Measurements from ENCODE around the gene TMEM30A. TPM values are rescaled to one million over a fixed set of nuclear protein-coding genes. Genes with fewer than 3 reads are reported as not detected.

Gene TMEM30A
- total and polyA plus RNA-seq, 2 of the 13 experiments (the other 11 are each of a cell fraction or from before 2014, with no cell fraction given) = 17.6 to 54.4 TPM

GRCh38 chr6:75244063-75244584 lies 40.5 kb downstream of the TMEM30A start (continued):
- no peak for TF ChIP-seq ZNF710 (CRISPR knock-in tag; IDR thresholded peaks at IDR 0.05; ENCODE audit: borderline replicate concordance)
- TF ChIP-seq TERF1 (CRISPR knock-in tag; IDR thresholded peaks at IDR 0.05) = no peak
- TF ChIP-seq ZMYM4 (CRISPR knock-in tag; IDR thresholded peaks at IDR 0.05) = 0 out of 2 replicates have a peak, but pooled peaks have one; percentile 1
- TF ChIP-seq GPBP1L1 (CRISPR knock-in tag; IDR thresholded peaks at IDR 0.05) = no peak
- no peak for TF ChIP-seq ZNF101 (CRISPR knock-in tag; IDR thresholded peaks at IDR 0.05; ENCODE audit: borderline replicate concordance, low read depth)
- TF ChIP-seq SP2 (CRISPR knock-in tag; IDR thresholded peaks at IDR 0.05) = no peak; the same call in 1 of the 2 replicates
- 0 out of 2 replicates have a peak, but pooled peaks have one; percentile 11 for TF ChIP-seq ZSCAN31 (CRISPR knock-in tag; IDR thresholded peaks at IDR 0.05; ENCODE audit: low read depth)
- TF ChIP-seq HOXA5 (CRISPR knock-in tag; IDR thresholded peaks at IDR 0.05) = peak; percentile 15; the same call in 1 of the 2 replicates
- no peak for TF ChIP-seq ZBTB4 (CRISPR knock-in tag; IDR thresholded peaks at IDR 0.05; ENCODE audit: borderline replicate concordance)
- TF ChIP-seq KAT2B (IDR thresholded peaks at IDR 0.05; ENCODE audit: borderline replicate concordance, low read depth, low read length) = no peak
- no peak for TF ChIP-seq HOXD1 (CRISPR knock-in tag; IDR thresholded peaks at IDR 0.05)
- TF ChIP-seq FOXC1 (CRISPR knock-in tag; IDR thresholded peaks at IDR 0.05; ENCODE audit: borderline replicate concordance) = 0 out of 2 replicates have a peak, but pooled peaks have one; percentile 1
- no peak for TF ChIP-seq TCF12 (IDR thresholded peaks at IDR 0.05)
- no peak for TF ChIP-seq TCF12 (CRISPR knock-in tag; IDR thresholded peaks at IDR 0.05)
- peak; percentile 8; the same call in 1 of the 2 replicates for TF ChIP-seq HBP1 (CRISPR knock-in tag; IDR thresholded peaks at IDR 0.05; ENCODE audit: low read depth)
- 0 out of 2 replicates have a peak, but pooled peaks have one; percentile 44 for TF ChIP-seq ZSCAN30 (CRISPR knock-in tag; IDR thresholded peaks at IDR 0.05)
- 0 out of 2 replicates have a peak, but pooled peaks have one; percentile 1 for TF ChIP-seq STAG1 (CRISPR knock-in tag; IDR thresholded peaks at IDR 0.05)
- no peak for TF ChIP-seq EEA1 (CRISPR knock-in tag; IDR thresholded peaks at IDR 0.05; ENCODE audit: borderline replicate concordance)

Data from HepG2 (cell line).